B cell (primary cell): Measurements from ENCODE around the gene LRRC4. TPM values are rescaled to one million over a fixed set of nuclear protein-coding genes. Genes with fewer than 3 reads are reported as not detected.

Experiments used
- ATAC-seq: fragments of 200-7000 bp; cut with Tn5 transposase; one replicate; pipeline ENCODE4 v1.10.0; 2021; ENCODE audit warnings: low read depth, mild to moderate bottlenecking, moderate number of reproducible peaks, moderate library complexity
- CTCF ChIA-PET: fragments of 350-600 bp; sonication (Branson Sonifier 250); formaldehyde crosslinking; loops from one replicate; lab custom pipeline; 2021; ENCODE audit warnings: antibody characterized with exemption, inconsistent platforms; lab: Charles Lee
- POLR2A ChIA-PET: fragments of 350-600 bp; sonication (Branson Sonifier 250); formaldehyde crosslinking; loops from one replicate; lab custom pipeline; 2021; ENCODE audit warnings: antibody characterized with exemption; lab: Charles Lee
- DNase-seq: peaks from one replicate; pipeline ENCODE4 v3.0.0; 2013
- H2AFZ ChIP-seq: 2 replicates; pipeline ENCODE4 v1.6.1; 2012; ENCODE audit warnings: mild to moderate bottlenecking, low read depth, low read length; ENCODE audit not compliant: insufficient read depth, poor library complexity, severe bottlenecking
- H3K27ac ChIP-seq, 2 donors: 1 replicate in 1 of 2; 2 replicates in 1 of 2; pipeline ENCODE4 v1.5.1; 2012 to 2013; ENCODE audit warnings: low read length in 2 of 2, mild to moderate bottlenecking in 2 of 2, moderate library complexity in 1 of 2
- H3K27me3 ChIP-seq, 4 experiments: fragments of 200-600 bp in 1 of 4; sonication (generic) in 1 of 4; replicated peaks in 1 of 4; 1 replicate in 2 of 4; 2 replicates in 2 of 4; pipeline versions ENCODE4 v1.6.1 to v1.7.0; 2013 to 2016; ENCODE audit warnings: low read length in 3 of 4, mild to moderate bottlenecking in 2 of 4, mixed read lengths in 1 of 4, moderate library complexity in 1 of 4; ENCODE audit not compliant: insufficient read depth in 4 of 4, control insufficient read depth in 3 of 4; ENCODE audit errors: control extremely low read depth in 1 of 4
- H3K36me3 ChIP-seq, 2 experiments: replicated peaks in 1 of 2; 1 replicate in 1 of 2; 2 replicates in 1 of 2; pipeline versions ENCODE4 v1.6.1 to v1.7.1; 2013; ENCODE audit warnings: low read length in 1 of 2; ENCODE audit not compliant: insufficient read depth in 2 of 2, control insufficient read depth in 1 of 2; ENCODE audit errors: control extremely low read depth in 1 of 2, extremely low read depth in 1 of 2
- H3K4me1 ChIP-seq, 2 donors: fragments of 200-600 bp in 1 of 2; sonication (generic) in 1 of 2; 1 replicate in 1 of 2; 2 replicates in 1 of 2; pipeline versions ENCODE4 v1.5.1 to v1.6.1; 2013 to 2017; ENCODE audit warnings: low read length in 2 of 2; ENCODE audit not compliant: control insufficient read depth in 2 of 2, insufficient read depth in 2 of 2
- H3K4me2 ChIP-seq: replicated peaks from 2 replicates; pipeline ENCODE3; 2012; ENCODE audit warnings: mild to moderate bottlenecking, low read depth, low read length; ENCODE audit not compliant: poor library complexity, severe bottlenecking
- H3K4me3 ChIP-seq, 5 experiments: fragments of 200-600 bp in 1 of 5; sonication (generic) in 1 of 5; 1 replicate in 3 of 5; 2 replicates in 2 of 5; pipeline versions ENCODE4 v1.5.1 to v1.7.0; 2011 to 2016; ENCODE audit warnings: low read length in 4 of 5, mild to moderate bottlenecking in 4 of 5, low read depth in 2 of 5, control low read depth in 1 of 5, moderate library complexity in 1 of 5; ENCODE audit not compliant: insufficient read depth in 1 of 5; ENCODE audit errors: control extremely low read depth in 1 of 5, extremely low read depth in 1 of 5
- H3K79me2 ChIP-seq: fragments of 200-600 bp; sonication (generic); one replicate; pipeline ENCODE4 v1.6.0; 2016; ENCODE audit warnings: low read length; ENCODE audit not compliant: control insufficient read depth, insufficient read depth
- H3K9ac ChIP-seq: fragments of 200-600 bp; sonication (generic); 2 replicates; pipeline ENCODE4 v1.6.1; 2017; ENCODE audit warnings: mild to moderate bottlenecking, low read length, moderate library complexity
- H3K9me3 ChIP-seq, 3 donors: one replicate each; pipeline versions ENCODE4 v1.6.1 to v1.7.1; 2013; ENCODE audit warnings: low read length in 2 of 3; ENCODE audit not compliant: control insufficient read depth in 2 of 3, insufficient read depth in 1 of 3; ENCODE audit errors: control extremely low read depth in 1 of 3
- H4K20me1 ChIP-seq: 2 replicates; pipeline ENCODE4 v1.6.0; 2012; ENCODE audit warnings: mild to moderate bottlenecking, low read length; ENCODE audit not compliant: insufficient read depth, control insufficient read depth, poor library complexity, severe bottlenecking
- H3K27ac Mint-ChIP-seq: one replicate; pipeline ENCODE4 v1.8.0; 2021; ENCODE audit warnings: mixed read lengths
- H3K27me3 Mint-ChIP-seq: one replicate; pipeline ENCODE4 v1.8.0; 2021; ENCODE audit warnings: mixed read lengths
- H3K4me1 Mint-ChIP-seq: one replicate; pipeline ENCODE4 v1.8.0; 2021; ENCODE audit warnings: mixed read lengths
- H3K4me3 Mint-ChIP-seq: one replicate; pipeline ENCODE4 v1.8.0; 2021; ENCODE audit warnings: mixed read lengths
- H3K9me3 Mint-ChIP-seq: one replicate; pipeline ENCODE4 v1.8.0; 2022; ENCODE audit warnings: mixed read lengths; ENCODE audit not compliant: insufficient read depth
- EZH2 ChIP-seq: IDR thresholded peaks from 2 replicates; pipeline ENCODE4 v1.6.1; 2012; ENCODE audit warnings: borderline replicate concordance, low read depth, mild to moderate bottlenecking, moderate library complexity, low read length; ENCODE audit not compliant: insufficient read depth, poor library complexity, severe bottlenecking
- WGBS: methylation state at CpG from one replicate; pipeline ENCODE4 v1.1.5; 2013; ENCODE audit warnings: missing lambda C conversion rate; ENCODE audit not compliant: insufficient coverage; 5-methylcytosine and 5-hydroxymethylcytosine counted together
- intact Hi-C: fragments of 100-400 bp; cut with micrococcal nuclease; formaldehyde crosslinking; loops from one replicate; pipeline ENCODE4 v1.10.0; 2022
- polyA plus RNA-seq: library from polyadenylated mRNA; depleted of rRNA; stranded (reverse); fragments of >200 nt; gene quantifications from 2 replicates; pipeline ENCODE4 v1.2.3, GENCODE V29; 2012
- total RNA-seq, 2 donors: library from RNA; stranded (reverse); fragments of 120-200 nt in 1 of 2; gene quantifications; 1 replicate in 1 of 2; 2 replicates in 1 of 2; pipeline versions ENCODE4 v1.2.3 to v1.2.4, GENCODE V29; 2013 to 2022
- TF ChIP-seq, protein P1 (sequence below): fragments of 200-600 bp; IDR thresholded peaks from one replicate; pipeline ENCODE4 v1.8.0; 2022; ENCODE audit warnings: antibody characterized with exemption, mild to moderate bottlenecking

Gene LRRC4
- total and polyA plus RNA-seq, 2 donors (not counting 1 experiment from before 2014, with no cell fraction given): 0.98 to 1.2 TPM

DNA sequence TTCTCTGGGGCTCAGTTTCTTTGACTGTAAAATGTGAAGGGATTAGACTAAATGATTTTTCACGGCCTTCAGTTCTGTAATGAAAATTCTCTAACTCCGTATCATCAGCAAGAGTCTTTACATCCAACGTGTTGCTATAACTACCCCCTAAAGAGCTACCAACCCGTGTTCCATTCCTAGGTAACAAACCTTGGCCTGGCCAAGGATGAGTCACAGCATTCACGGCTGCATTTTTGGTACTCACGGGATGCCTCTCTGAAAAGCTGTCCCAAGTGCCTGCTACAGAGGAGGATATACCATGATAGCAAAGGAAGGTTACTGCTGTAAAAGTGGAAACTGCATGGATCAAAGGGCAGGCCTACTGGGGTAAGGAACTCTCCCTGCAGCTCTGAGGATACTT lies 5.9 kb downstream of the LRRC4 start:
- no peak overlapping the region for H3K4me2 ChIP-seq
- 93% methylated on average over 5 of the region's 6 CpGs for WGBS
- no peak overlapping the region for H3K9ac ChIP-seq
- Mint-ChIP-seq H3K9me3 (no peaks in the 10 kb centered on the region), H3K4me3 (no peak overlapping the region), H3K27me3 (peaks cover 5% of the 10 kb centered on the region), H3K4me1 (peaks cover 10% of the 10 kb centered on the region), H3K27ac (no peak overlapping the region)
- ChIA-PET POLR2A (no interaction called here), CTCF (interaction anchor here (1.0 kb wide), 1 partner anchor 315 kb away, joined by 4 read pairs; no protein-coding TSS in a partner anchor)
- H3K27ac ChIP-seq: no peak overlapping the region
- intact Hi-C loops: no loop called here
- H3K4me3 ChIP-seq: no peak overlapping the region
- peaks cover 7% of the 10 kb centered on the region for H3K79me2 ChIP-seq
- no peak for TF ChIP-seq EZH2
- TF ChIP-seq, protein P1, sequence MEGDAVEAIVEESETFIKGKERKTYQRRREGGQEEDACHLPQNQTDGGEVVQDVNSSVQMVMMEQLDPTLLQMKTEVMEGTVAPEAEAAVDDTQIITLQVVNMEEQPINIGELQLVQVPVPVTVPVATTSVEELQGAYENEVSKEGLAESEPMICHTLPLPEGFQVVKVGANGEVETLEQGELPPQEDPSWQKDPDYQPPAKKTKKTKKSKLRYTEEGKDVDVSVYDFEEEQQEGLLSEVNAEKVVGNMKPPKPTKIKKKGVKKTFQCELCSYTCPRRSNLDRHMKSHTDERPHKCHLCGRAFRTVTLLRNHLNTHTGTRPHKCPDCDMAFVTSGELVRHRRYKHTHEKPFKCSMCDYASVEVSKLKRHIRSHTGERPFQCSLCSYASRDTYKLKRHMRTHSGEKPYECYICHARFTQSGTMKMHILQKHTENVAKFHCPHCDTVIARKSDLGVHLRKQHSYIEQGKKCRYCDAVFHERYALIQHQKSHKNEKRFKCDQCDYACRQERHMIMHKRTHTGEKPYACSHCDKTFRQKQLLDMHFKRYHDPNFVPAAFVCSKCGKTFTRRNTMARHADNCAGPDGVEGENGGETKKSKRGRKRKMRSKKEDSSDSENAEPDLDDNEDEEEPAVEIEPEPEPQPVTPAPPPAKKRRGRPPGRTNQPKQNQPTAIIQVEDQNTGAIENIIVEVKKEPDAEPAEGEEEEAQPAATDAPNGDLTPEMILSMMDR: no peak
- H3K9me3 ChIP-seq: peaks cover 0 to 7% (median 0%) of the 10 kb centered on the region in 3 donors
- H2AFZ ChIP-seq: no peak overlapping the region
- H4K20me1 ChIP-seq: peaks cover 21% of the 10 kb centered on the region
- no peak for DNase-seq
- peaks cover 0 to 5% (median 0%) of the 10 kb centered on the region in 4 experiments for H3K27me3 ChIP-seq
- H3K36me3 ChIP-seq: peaks cover 6 to 15% of the 10 kb centered on the region in 2 experiments
- H3K4me1 ChIP-seq: peaks cover under 1 to 2% of the 10 kb centered on the region in 2 donors
- no peak for ATAC-seq

DNA sequence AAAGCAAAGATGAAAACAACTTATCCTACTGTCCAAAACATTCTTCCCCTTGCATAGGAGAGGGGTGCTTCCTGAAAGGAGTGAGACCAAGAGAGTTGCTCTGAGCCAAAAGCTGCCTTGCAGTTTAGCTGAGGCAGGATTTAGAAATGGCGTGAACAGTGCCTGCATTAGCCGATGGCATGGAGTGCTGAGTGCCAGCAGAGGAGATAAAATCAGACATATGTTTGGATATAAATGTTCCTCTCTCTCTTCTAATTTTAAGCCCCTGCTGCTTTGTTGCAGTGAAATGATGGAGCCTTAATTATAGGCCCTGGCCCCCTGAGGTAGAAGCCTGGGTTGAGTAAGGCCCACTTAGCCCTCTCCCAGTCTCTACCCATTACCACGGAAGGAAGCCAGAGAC lies 7.1 kb downstream of the LRRC4 start:
- CTCF ChIA-PET: interaction anchor here (0.9 kb wide), 1 partner anchor 18 kb away, joined by 3 read pairs; no protein-coding TSS in a partner anchor
- no peak overlapping the region for H3K4me3 Mint-ChIP-seq
- intact Hi-C loops: no loop called here
- H4K20me1 ChIP-seq: peaks cover 16% of the 10 kb centered on the region
- H3K4me2 ChIP-seq: no peak overlapping the region
- no peak overlapping the region for H3K27ac ChIP-seq
- H3K27ac Mint-ChIP-seq: no peak overlapping the region
- no peak overlapping the region for H2AFZ ChIP-seq
- no peaks in the 10 kb centered on the region for H3K27me3 ChIP-seq
- H3K4me3 ChIP-seq: no peak overlapping the region
- DNase-seq (no peak), ATAC-seq (no peak)
- 100% methylated on average over 2 of the region's 3 CpGs for WGBS
- peaks cover 0 to 3% (median 0%) of the 10 kb centered on the region in 3 donors for H3K9me3 ChIP-seq
- H3K79me2 ChIP-seq: peaks cover 3% of the 10 kb centered on the region
- POLR2A ChIA-PET: no interaction called here
- H3K36me3 ChIP-seq: peaks cover 6 to 23% of the 10 kb centered on the region in 2 experiments
- H3K9me3 Mint-ChIP-seq: no peaks in the 10 kb centered on the region
- H3K4me1 Mint-ChIP-seq: peaks cover 3% of the 10 kb centered on the region
- no peaks in the 10 kb centered on the region for H3K4me1 ChIP-seq
- H3K27me3 Mint-ChIP-seq: peaks cover 2% of the 10 kb centered on the region
- no peak overlapping the region for H3K9ac ChIP-seq
- TF ChIP-seq, protein P1: no peak
- TF ChIP-seq EZH2: no peak
